ENCODE data around the gene MED31. TPM values are rescaled to one million over a fixed set of nuclear protein-coding genes. Genes with fewer than 3 reads are reported as not detected.

Gene MED31
- total RNA-seq, 1 donor from 2014 or later, result 21.0 TPM

DNA sequence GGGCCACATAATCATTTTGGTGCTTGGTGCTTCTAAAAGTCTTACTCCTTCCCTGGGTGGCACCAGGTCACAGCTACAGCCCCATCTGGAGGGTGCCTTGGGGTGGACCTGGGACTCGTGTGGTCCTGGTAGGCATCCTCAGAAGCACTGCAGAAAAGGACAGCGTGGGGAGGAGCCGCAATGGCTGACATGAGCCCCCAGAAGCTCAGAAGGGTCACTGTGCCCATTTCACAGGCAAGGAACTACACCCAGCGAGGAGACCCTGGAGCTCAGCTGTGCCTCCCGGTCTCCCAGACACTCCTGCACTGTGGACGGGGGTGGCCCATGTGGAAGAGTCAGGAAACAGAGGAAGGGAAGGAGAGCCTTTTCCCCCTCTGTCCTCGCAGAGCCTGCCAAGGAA is 26.5 kb upstream of the MED31 start:
- H2AFZ ChIP-seq (ENCODE audit: low read depth, low read length), result no peak overlapping the region
- DNase-seq (ENCODE audit: low read depth) (no peak), FAIRE-seq (no peak)

GRCh38 chr17:6677158-6677831 is 25.9 kb upstream of the MED31 start:
- H3K4me3 Mint-ChIP-seq (ENCODE audit: unreplicated experiment), result no peak overlapping the region
- Histone ChIP-seq H3K4me3 (ENCODE audit: insufficient read depth, low read depth, low read length) (no peak overlapping the region), H3K4me1 (ENCODE audit: insufficient read depth, low read length) (no peaks in the 10 kb centered on the region), H3K36me3 (ENCODE audit: insufficient read depth, low read length) (no peaks in the 10 kb centered on the region), H3K27me3 (ENCODE audit: insufficient read depth, low read length) (peaks cover 15% of the 10 kb centered on the region), H3K9me3 (ENCODE audit: insufficient read depth, low read depth, low read length) (no peaks in the 10 kb centered on the region), H3K9ac (ENCODE audit: low read length) (no peak overlapping the region), H3K27ac (ENCODE audit: low read depth, low read length) (no peak overlapping the region), H3K4me2 (ENCODE audit: low read length) (no peak overlapping the region), H2AFZ (ENCODE audit: low read depth, low read length) (no peak overlapping the region), H3K79me2 (ENCODE audit: insufficient read depth, low read length) (no peaks in the 10 kb centered on the region), H4K20me1 (ENCODE audit: insufficient read depth, low read length) (no peaks in the 10 kb centered on the region)
- H3K27ac Mint-ChIP-seq (ENCODE audit: unreplicated experiment), result peak overlapping the region; percentile 53
- peaks cover 2% of the 10 kb centered on the region for H3K36me3 Mint-ChIP-seq (ENCODE audit: low read depth, unreplicated experiment)
- no peak for FAIRE-seq
- DNase-seq (ENCODE audit: low read depth), result peak; percentile 53
- peaks cover 3% of the 10 kb centered on the region for H3K9me3 Mint-ChIP-seq (ENCODE audit: unreplicated experiment)
- TF ChIP-seq, protein P1, sequence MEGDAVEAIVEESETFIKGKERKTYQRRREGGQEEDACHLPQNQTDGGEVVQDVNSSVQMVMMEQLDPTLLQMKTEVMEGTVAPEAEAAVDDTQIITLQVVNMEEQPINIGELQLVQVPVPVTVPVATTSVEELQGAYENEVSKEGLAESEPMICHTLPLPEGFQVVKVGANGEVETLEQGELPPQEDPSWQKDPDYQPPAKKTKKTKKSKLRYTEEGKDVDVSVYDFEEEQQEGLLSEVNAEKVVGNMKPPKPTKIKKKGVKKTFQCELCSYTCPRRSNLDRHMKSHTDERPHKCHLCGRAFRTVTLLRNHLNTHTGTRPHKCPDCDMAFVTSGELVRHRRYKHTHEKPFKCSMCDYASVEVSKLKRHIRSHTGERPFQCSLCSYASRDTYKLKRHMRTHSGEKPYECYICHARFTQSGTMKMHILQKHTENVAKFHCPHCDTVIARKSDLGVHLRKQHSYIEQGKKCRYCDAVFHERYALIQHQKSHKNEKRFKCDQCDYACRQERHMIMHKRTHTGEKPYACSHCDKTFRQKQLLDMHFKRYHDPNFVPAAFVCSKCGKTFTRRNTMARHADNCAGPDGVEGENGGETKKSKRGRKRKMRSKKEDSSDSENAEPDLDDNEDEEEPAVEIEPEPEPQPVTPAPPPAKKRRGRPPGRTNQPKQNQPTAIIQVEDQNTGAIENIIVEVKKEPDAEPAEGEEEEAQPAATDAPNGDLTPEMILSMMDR (IDR thresholded peaks at IDR 0.05; ENCODE audit: insufficient read depth, low read depth, low read length), result no peak
- no peak for TF ChIP-seq EZH2 (IDR thresholded peaks at IDR 0.05; ENCODE audit: insufficient read depth, low read length)
- peaks cover 33% of the 10 kb centered on the region for H3K27me3 Mint-ChIP-seq (ENCODE audit: low read depth, unreplicated experiment)
- H3K4me1 Mint-ChIP-seq (ENCODE audit: low read depth, unreplicated experiment), result peaks cover 23% of the 10 kb centered on the region

More for the DNA sequence above, 26.5 kb upstream of the MED31 start:
- Mint-ChIP-seq H3K36me3 (ENCODE audit: low read depth, unreplicated experiment) (peaks cover 2% of the 10 kb centered on the region), H3K4me1 (ENCODE audit: low read depth, unreplicated experiment) (peaks cover 23% of the 10 kb centered on the region), H3K9me3 (ENCODE audit: unreplicated experiment) (peaks cover 3% of the 10 kb centered on the region), H3K27ac (ENCODE audit: unreplicated experiment) (no peak overlapping the region), H3K27me3 (ENCODE audit: low read depth, unreplicated experiment) (peaks cover 36% of the 10 kb centered on the region), H3K4me3 (ENCODE audit: unreplicated experiment) (no peak overlapping the region)
- no peak overlapping the region for H3K4me2 ChIP-seq (ENCODE audit: low read length)
- H3K9ac ChIP-seq (ENCODE audit: low read length), result no peak overlapping the region
- no peak overlapping the region for H3K4me3 ChIP-seq (ENCODE audit: insufficient read depth, low read depth, low read length)
- H3K27me3 ChIP-seq (ENCODE audit: insufficient read depth, low read length), result peaks cover 15% of the 10 kb centered on the region
- TF ChIP-seq, protein P1 (IDR thresholded peaks at IDR 0.05; ENCODE audit: insufficient read depth, low read depth, low read length), result no peak
- no peak for TF ChIP-seq EZH2 (IDR thresholded peaks at IDR 0.05; ENCODE audit: insufficient read depth, low read length)
- no peaks in the 10 kb centered on the region for H3K36me3 ChIP-seq (ENCODE audit: insufficient read depth, low read length)
- no peaks in the 10 kb centered on the region for H3K79me2 ChIP-seq (ENCODE audit: insufficient read depth, low read length)
- no peak overlapping the region for H3K27ac ChIP-seq (ENCODE audit: low read depth, low read length)
- H4K20me1 ChIP-seq (ENCODE audit: insufficient read depth, low read length), result no peaks in the 10 kb centered on the region
- no peaks in the 10 kb centered on the region for H3K4me1 ChIP-seq (ENCODE audit: insufficient read depth, low read length)
- no peaks in the 10 kb centered on the region for H3K9me3 ChIP-seq (ENCODE audit: insufficient read depth, low read depth, low read length)

GRCh38 chr17:6676802-6677157 is 25.4 kb upstream of the MED31 start:
- peaks cover 28% of the 10 kb centered on the region for H3K27me3 Mint-ChIP-seq (ENCODE audit: low read depth, unreplicated experiment)
- TF ChIP-seq, protein P1 (IDR thresholded peaks at IDR 0.05; ENCODE audit: insufficient read depth, low read depth, low read length), result no peak
- TF ChIP-seq EZH2 (IDR thresholded peaks at IDR 0.05; ENCODE audit: insufficient read depth, low read length), result no peak
- Histone ChIP-seq H3K9ac (ENCODE audit: low read length) (no peak overlapping the region), H3K36me3 (ENCODE audit: insufficient read depth, low read length) (no peaks in the 10 kb centered on the region), H3K4me1 (ENCODE audit: insufficient read depth, low read length) (no peaks in the 10 kb centered on the region), H3K79me2 (ENCODE audit: insufficient read depth, low read length) (no peaks in the 10 kb centered on the region), H4K20me1 (ENCODE audit: insufficient read depth, low read length) (no peaks in the 10 kb centered on the region), H3K27ac (ENCODE audit: low read depth, low read length) (no peak overlapping the region), H3K4me3 (ENCODE audit: insufficient read depth, low read depth, low read length) (no peak overlapping the region), H3K27me3 (ENCODE audit: insufficient read depth, low read length) (peaks cover 15% of the 10 kb centered on the region), H3K4me2 (ENCODE audit: low read length) (no peak overlapping the region), H3K9me3 (ENCODE audit: insufficient read depth, low read depth, low read length) (no peaks in the 10 kb centered on the region), H2AFZ (ENCODE audit: low read depth, low read length) (no peak overlapping the region)
- no peak overlapping the region for H3K27ac Mint-ChIP-seq (ENCODE audit: unreplicated experiment)
- peaks cover 23% of the 10 kb centered on the region for H3K4me1 Mint-ChIP-seq (ENCODE audit: low read depth, unreplicated experiment)
- FAIRE-seq, result no peak
- no peak for DNase-seq (ENCODE audit: low read depth)
- peaks cover 3% of the 10 kb centered on the region for H3K9me3 Mint-ChIP-seq (ENCODE audit: unreplicated experiment)
- H3K4me3 Mint-ChIP-seq (ENCODE audit: unreplicated experiment), result no peak overlapping the region
- peaks cover 2% of the 10 kb centered on the region for H3K36me3 Mint-ChIP-seq (ENCODE audit: low read depth, unreplicated experiment)

Measured in astrocyte (in vitro differentiated cells and primary cell).